ENCODE data around the gene GHITM.
"Not testable (repeated sequence)": the region's sequence is repeated elsewhere in the genome, so short reads cannot be mapped to it uniquely, and the experiment has no call there.

Gene GHITM

DNA sequence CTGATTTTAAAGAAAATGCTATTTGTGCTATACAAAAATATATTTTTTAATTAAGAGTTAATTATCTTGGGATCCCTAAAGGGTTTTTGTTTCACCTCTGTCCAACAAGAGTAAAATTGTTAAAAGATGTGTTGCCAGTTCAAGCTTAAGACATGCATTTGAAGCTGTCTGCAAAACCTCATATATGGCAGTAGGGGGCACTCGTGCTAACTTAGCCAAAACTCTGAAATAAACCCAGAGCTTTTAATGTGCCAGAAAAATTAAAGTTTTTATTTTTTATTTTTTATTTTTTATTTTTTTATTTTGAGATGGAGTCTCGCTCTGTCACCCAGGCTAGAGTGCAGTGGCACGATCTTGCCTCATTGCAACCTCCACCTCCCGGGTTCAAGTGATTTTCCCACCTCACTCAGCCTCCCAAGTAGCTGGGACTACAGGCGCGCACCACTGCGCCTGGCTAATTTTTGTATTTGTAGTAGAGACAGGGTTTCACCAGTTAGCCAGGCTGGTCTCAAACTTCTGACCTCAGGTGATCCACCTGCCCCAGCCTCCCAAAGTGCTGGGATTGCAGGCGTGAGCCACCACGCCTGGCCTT, 8.8 kb downstream of the GHITM start:
- peak; percentile 95 for FAIRE-seq

DNA sequence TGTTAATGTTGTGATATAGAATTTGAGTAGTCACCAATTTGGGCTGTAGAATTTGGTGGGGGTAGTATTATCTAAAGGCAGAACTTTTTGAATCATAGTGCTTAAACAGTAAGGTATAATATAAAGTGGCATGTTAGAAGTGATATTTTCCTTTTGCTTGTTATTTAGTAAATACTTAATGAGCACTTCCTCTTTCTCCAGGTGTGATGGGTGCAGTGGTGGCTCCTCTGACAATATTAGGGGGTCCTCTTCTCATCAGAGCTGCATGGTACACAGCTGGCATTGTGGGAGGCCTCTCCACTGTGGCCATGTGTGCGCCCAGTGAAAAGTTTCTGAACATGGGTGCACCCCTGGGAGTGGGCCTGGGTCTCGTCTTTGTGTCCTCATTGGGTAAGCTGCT, 10.5 kb downstream of the GHITM start:
- no peak for FAIRE-seq

DNA sequence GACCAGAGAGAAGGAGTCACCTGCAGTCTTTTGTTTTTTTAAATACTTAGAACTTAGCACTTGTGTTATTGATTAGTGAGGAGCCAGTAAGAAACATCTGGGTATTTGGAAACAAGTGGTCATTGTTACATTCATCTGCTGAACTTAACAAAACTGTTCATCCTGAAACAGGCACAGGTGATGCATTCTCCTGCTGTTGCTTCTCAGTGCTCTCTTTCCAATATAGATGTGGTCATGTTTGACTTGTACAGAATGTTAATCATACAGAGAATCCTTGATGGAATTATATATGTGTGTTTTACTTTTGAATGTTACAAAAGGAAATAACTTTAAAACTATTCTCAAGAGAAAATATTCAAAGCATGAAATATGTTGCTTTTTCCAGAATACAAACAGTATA, 13.5 kb downstream of the GHITM start:
- no peak for FAIRE-seq

DNA sequence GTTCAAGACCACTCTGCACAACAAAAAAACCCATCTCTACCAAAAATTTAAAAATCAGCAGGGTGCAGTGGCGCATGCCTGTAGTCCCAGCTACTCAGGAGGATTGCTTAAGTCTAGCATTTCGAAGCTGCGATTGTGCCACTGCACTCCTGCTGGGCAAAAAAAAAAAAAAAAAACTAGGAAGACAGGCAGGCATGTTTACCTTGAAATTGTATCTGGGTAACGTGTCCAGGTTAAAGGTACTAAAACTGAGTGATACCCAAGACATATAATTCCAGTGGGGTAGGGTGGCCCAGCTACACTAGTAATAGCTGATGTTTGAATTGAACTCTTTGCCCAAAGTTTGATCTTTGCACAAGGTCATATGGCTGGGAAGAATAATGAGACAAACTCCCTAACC, 16.2 kb downstream of the GHITM start:
- no peak for FAIRE-seq

DNA sequence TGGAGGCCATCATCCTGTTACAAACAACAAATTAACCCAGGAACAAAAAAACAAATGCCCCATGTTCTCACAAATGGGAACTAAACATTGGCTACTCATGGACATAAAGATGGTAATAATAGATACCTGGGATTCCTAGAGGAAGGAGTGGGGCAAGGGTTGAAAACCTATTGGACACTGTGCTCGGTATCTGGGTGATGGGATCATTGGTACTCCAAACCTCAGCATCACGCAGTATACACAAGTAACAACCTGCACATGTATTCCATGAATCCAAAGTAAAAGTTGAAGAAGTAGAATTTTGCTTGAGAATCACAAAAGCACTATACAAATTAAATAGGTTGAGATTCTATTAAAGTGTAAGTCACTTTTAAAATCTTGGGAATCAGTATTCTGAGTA, 16.7 kb downstream of the GHITM start:
- no peak for FAIRE-seq

DNA sequence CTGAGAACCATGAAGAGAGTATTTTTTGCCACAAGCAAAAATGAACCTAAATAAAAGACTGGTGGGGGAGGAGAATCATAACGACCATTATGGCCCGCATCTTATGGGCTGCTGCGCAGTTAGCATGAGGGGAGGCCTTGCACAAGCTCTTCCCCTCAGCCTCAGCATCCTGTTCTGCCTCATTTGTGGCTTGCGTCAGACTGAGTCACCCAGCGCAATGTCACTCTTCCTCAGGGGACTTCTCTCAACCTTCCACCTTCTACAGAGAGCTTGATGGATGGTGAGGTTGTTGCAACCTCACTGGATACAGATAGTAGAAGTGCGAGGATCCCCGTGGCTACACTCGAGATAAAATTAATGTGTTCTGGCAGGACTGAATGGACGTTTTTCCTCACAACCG, 17.5 kb downstream of the GHITM start:
- no peak for FAIRE-seq

DNA sequence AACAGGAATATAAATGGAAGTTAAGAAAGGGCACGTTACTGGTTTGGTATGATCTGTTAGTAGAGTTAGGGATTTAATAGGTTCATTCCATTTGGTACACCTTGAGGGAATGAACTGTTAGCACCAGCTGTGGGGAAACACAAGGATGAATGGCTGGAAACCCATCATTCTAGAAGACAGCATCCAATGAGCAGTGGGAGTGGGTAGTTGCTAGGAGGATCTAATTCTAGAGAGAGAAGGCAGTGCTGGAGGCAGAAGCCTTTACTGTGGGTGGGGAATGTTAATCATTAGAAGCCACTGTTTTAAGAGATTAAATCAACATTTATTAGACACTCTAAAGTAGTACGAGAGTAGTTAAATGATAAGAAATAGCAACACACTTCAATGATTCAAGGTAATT, 18.8 kb downstream of the GHITM start:
- no peak for FAIRE-seq

DNA sequence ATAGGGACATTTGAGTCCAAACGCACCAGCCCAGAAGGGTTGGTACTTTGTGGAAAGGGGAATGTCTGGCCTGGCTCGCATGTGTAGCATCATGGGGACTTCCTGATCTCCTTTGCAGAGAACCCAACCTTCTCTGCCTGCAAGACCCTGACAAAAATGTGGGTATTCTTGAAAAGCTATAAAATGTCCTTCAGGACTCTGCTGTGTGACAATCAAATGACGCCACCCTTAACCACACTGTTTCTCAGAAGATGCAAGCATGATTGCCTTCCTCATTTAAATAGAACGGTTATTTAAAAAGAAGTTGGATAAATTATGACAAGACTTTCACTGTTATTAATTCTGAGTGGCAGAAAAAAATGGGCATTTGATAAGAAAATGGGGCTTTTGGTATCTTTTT, 19.2 kb downstream of the GHITM start:
- FAIRE-seq, result no peak

DNA sequence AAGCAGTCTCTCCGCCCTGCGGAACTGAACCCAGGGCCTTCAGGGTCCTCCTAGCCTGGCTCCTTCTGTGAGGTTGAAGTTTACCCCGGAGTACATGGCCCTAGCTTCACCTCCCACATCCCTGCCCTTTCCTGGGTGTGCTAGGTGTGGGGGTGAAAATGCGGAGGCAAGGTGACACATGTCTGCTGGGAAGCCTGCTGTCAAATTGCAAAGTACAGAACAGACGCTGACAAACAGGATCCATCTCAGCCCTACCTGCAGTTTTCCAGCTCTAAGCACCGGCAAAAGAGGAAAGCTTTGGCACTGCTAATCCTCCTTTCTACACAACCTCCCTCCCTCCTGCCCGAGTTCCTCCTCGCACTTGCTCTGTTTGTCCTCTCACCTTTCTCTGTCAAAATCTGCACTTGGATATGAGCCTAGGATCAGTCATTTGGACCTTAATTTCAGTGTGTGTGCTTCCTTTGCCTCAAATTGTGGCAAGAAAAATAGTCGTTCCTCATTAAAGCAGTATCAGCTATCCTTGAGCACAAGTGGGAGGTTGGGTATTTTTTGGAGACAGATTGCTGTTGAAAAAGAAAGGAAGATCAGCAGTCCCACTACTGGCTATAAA, 19.9 kb downstream of the GHITM start:
- FAIRE-seq, result no peak

DNA sequence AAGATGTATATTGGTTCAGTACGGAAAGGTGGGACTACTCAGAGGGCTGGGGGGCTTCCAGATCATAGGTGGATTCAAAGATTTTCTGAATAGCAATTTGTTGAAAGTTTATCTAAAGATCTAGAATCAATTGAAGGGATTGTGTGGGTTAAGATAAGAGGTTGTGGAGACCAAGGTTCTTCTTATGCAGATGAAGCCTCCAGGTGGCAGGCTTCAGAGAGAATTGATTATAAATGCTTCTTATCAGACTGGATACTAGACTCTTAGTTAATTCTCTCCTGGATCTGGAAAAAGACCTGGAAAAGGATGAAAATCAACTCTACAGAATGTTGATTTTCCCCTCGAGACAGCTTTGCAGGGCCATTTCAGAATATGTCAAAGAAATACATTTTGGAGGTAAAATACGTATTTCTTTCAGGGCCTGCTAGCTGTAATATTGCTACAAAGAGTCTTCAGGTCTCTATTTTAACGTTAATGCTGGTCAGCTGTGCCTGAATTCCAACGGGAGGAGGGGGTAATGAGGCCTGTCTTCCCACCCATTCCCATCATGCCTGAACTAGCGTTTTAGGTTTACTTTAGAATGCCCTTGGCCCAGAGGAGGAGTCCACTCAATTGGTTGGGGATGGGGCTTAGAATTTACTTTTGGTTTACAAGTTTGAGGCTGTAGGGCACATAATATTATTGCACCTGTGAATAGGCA, 21.5 kb downstream of the GHITM start:
- no peak for FAIRE-seq

DNA sequence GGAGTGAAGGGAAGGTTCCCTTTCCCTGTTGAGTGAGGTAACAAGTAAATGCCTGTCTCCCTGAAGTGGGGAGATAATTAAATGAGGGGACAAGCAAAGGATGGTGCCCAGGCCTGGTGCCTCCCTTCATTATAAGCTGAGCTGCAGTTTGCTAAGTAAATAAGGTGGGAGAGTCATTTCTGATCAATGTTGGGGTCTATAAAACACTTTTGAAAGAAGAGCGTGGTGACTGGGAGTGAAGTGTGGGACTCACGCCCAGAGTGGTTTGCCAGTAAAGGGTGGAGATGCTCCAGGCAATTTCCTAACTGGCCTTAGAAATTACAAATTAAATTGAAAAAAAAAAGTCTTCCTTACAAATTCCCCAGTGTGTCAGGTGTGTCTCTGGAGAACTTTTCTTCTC, 24.7 kb downstream of the GHITM start:
- FAIRE-seq, result no peak

DNA sequence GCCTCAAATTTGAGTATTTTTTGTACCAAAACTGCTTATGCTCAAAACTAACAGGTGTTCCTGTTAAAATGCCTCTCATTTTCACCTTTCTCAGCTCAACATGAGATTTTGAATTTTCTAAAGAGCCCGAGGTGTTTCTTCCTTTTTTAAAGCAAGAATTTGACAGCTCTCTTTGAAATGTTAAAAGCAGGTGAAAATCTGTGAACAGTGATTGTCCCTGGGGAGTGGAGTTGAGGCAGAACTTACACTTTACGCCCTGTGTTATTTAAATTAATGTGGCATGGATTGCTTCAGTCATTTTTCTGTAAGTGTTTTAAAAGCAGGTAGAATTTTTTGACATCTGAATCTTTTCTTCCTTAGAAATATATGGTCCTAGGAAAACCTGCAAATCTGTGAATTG, 25.1 kb downstream of the GHITM start:
- no peak for FAIRE-seq

DNA sequence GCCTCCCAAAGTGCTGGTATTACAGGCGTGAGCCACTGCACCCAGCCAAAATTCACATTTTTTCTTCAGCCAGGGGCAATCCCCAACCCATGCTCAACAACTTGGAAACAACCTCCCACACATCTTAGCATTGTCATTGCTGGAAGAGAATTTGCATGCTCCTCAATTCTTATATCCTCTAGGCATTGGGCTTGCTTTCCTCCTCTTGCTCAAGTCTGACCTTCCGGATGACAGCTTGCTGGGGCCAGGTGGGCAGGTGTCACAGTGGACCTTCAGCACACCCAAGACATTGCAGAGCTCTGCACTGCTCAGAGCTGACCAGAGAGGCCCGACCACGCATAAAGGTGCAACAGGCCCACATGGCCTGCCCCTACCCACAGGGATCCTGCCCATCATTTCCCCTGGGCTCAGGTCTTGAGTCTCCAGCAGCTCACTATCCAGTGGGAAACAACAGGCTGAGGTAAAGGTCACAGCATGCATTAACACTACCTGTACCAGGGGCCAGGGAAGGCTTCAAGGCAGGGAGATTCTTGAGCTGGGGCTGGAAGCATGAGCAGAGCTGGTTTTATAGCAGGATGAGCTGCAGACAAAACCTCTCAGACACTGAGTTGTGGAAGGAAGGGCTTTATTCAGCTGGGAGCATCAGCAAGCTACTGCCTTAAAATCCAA, 27.4 kb downstream of the GHITM start:
- FAIRE-seq, result no peak

DNA sequence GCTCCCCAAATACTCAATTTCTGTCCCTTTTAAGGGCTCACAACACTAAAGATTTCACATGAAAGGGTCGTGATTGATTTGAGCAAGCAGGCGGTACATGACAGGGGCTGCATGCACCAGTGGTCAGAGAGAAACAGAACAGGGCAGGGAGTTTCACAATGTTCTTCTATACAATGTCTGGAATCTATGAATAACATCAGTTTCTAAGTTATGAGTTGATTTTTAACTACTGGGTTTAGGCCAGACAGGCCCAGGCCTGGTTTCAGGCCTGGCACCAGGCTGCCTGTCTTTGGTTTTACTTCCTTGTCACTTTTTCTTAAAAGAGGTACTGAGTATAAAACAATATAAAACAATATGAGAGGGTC, 28.0 kb downstream of the GHITM start:
- FAIRE-seq, result not testable (repeated sequence)

DNA sequence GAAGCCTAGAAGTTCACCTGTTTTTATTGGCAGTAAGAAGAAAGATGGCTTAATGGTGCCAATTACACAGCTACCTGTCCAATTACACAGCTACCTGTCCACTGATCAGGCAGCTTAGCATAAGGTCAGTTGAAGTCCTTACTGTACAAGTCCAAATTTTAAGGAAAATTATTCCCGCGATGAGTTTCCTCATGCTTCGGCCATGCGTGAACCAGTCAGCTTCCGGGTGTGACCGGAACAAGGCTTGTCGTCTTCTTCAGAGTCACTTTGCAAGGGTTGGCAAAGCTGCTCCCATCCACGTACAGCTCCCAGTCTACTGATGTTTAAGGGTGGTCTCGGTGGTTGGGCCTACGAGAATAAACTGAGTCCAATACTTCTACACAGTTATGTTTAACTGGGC, 29.1 kb downstream of the GHITM start:
- FAIRE-seq, result not testable (repeated sequence)

DNA sequence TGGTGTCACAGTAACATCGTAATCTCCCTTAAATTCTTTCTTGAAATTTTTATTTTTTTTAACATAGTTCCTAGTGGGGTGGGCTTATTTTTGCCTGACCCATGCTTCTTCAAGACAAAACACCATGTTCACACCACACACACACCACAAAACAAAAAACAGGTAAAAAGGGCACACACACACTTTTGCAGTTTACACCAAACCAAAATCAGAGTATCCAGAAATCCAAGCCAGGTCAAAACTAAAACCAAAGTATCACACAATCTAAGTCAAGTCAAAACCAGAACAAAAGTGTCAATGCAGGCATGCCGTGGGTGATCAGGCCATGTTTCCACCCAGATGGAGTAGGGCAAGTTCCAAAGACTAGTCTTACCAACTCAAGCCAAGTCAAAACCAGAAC, 31.9 kb downstream of the GHITM start:
- FAIRE-seq, result not testable (repeated sequence)

DNA sequence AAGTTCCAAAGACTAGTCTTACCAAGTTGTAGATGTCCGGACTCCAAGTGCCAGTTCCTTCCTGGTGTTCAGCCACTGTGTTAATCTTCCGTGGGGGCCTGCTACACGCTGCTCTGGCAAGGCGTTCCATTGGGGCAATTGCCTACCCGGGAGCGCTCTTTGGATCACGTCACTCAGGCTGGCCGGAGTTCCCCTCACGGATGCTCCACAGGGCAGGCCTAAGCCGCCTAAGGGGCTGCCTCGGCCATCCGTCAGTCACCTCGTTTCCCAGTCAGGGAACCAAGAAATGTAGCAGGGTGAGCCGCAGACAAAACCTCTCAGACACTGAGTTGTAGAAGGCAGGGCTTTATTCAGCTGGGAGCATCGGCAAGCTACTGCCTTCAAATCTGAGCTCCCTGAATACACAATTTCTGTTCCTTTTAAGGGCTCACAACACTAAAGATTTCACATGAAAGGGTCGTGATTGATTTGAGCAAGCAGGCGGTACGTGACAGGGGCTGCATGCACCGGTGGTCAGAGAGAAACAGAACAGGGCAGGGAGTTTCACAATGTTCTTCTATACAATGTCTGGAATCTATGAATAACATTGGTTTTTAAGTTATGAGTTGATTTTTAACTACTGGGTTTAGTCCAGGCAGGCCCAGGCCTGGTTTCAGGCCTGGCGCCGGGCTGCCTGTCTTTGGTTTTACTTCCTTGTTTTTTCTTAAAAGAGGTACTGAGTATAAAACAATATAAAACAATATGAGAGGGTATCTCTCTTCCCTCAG, 32.6 kb downstream of the GHITM start:
- not testable (repeated sequence) for FAIRE-seq

DNA sequence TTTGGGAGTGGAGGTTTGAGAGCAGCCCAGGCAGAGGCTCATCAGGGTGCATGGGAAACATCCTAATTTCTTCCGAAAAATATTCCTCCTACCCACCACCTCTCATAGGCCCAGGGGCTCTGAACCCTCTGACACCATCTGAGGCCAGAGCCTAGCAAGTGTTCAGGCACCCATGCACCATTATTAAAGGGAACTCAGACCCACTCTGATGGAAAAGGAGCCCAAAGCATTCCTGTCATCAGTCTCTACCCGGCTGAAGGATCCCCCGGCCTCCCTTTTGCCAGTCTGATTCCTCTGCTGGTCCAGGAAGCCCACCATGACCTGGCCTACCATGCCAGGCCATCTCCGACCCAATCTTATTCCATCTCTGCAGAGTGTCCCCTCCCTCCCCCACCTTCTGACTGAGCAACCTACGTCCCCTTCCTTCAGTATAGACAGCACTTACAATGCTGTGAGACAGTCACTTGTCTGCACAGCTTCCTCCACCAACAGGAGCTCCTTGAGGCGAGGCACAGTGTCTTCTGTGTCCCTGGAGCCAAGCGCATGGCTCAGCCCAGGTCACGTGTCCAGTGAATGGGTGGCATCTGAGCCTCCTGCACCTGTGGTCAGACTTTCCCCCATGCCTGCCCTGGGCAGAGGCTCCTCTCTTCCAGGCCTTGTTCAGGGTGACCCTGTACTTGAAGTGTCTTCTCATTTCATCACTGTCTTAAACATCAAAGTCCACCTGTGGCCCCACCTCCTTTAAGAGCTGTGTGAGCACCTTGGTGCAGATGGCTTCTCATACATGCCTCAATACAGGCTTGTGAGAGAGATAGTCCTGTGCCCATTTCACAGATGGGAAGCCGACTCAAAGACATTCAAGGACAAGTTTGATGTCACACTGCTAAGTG, 33.4 kb downstream of the GHITM start:
- no peak for FAIRE-seq

DNA sequence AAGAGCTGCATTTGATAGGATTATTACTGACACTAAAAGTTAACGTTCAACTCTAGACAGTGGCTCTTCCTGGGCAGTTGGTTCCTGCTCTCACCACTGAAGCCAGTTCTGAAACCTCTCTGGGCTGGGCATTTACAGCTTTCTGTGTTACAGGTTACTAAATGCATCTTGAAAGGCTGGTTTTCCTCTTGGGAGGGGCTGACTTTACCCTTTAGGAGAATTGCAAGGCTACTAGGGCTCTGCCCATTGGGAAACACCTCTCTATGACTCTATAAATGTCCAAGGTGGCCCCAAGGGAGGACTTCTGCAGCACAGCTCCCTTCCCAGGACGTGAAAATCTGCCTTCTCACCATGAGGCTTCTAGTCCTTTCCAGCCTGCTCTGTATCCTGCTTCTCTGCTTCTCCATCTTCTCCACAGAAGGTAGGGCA, 34.2 kb downstream of the GHITM start, which contains the start of gene GPR15LG:
GPR15LG (plus strand) TSS at position 301 of the 429 bp plus-strand sequence; CDS start at position 352, 51 bp downstream.
- no peak for FAIRE-seq

DNA sequence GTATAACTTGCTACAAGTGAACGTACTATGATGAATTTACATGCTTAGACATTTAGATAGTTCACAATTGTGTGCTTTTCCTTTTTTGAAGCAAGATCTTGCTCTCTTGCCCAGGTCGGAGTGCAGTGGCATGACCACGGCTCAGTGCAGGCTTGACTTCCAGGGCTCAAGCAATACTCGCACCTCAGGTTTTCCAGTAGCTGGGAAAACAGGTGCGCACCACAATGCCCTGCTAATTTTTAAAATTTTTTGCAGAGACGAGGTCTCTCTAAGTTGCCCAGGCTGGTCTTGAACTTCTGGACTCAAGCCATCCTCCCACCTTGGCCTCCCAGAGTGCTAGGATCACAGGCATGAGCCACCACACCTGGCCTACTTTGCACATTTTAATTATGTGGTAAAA, 36.1 kb downstream of the GHITM start:
- no peak for FAIRE-seq

DNA sequence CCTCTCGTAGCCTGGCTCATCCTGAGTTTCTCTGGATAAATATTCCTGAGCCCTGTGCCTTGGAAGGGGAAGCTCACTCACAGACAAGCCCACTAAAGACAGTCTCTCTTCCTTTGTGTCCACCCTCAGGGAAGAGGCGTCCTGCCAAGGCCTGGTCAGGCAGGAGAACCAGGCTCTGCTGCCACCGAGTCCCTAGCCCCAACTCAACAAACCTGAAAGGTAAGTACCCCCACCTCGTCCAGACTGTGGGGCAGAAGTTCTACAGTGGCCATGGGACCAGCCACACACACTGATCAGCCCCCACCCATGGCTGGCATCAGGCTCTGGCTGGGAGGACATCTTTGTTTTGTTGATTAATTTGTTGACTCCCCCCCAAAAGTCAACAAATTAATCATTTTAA, 37.0 kb downstream of the GHITM start:
- FAIRE-seq, result no peak

DNA sequence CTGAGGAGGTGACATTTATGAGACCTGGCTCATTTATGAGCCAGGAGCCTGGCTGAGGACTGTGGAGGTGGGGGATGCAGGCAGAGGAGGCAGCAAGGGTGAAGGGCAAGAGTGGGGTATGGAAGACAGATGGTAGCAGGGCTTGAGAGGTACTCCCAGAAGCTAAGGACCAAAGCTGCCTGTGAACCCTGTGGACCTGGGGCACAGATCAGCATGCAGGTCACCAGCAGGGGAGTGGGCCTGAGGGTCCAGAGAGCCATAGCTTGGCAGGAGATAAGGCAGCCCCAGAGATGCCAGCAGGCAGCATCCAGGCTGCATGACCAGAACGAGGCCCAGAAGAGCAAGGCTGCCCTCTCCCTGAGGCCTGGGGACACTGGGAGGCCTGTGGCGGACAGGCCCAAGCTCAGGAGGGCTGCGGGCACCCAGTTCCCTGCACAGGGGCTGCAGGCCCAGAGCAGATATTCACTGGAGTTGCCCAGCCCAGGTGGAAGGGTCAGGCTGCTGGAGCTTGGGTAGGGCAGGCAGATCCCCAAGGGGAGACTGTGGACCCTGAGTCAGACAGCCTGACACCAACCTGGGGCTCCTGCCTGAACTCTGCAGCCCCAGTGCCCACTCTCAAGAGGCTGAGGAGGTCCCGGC, 37.6 kb downstream of the GHITM start:
- no peak for FAIRE-seq

Data from G401.6 (cell line).